HG03558 (cell line): ENCODE data around the gene HLX.

Experiments
- ATAC-seq: cut with Tn5 transposase; IDR thresholded peaks from one replicate; pipeline ENCODE4 v1.9.1; 2021; ENCODE audit warnings: moderate number of reproducible peaks; ENCODE audit not compliant: unreplicated experiment; ENCODE audit errors: extremely low read depth

Gene HLX

GRCh38 chr1:220880726-220881506, 1.7 kb downstream of the HLX start:
- no peak for ATAC-seq

- ATAC-seq = no peak
These were observed 3.0 kb downstream of the HLX start for GRCh38 chr1:220882061-220882891.

- ATAC-seq = no peak
These were observed 5.1 kb downstream of the HLX start for GRCh38 chr1:220884109-220884980.

- ATAC-seq = no peak
These were observed 6.0 kb downstream of the HLX start for GRCh38 chr1:220884981-220885918.

- no peak for ATAC-seq
These were observed 6.7 kb downstream of the HLX start for GRCh38 chr1:220885971-220886370.

- no peak for ATAC-seq
These were observed 7.4 kb downstream of the HLX start for GRCh38 chr1:220886470-220887201.

- ATAC-seq = no peak
These were observed 7.9 kb downstream of the HLX start for GRCh38 chr1:220887202-220887519.

- ATAC-seq = no peak
These were observed 8.5 kb downstream of the HLX start for GRCh38 chr1:220887520-220888416.

- no peak for ATAC-seq
These were observed 9.3 kb downstream of the HLX start for GRCh38 chr1:220888417-220888986.

GRCh38 chr1:220889333-220889732, 10.1 kb downstream of the HLX start:
- ATAC-seq = no peak

- no peak for ATAC-seq
These were observed 10.6 kb downstream of the HLX start for GRCh38 chr1:220889848-220890287.

GRCh38 chr1:220890602-220891001, 11.4 kb downstream of the HLX start:
- no peak for ATAC-seq

- no peak for ATAC-seq
These were observed 12.2 kb downstream of the HLX start for GRCh38 chr1:220891224-220892085.

GRCh38 chr1:220892086-220892376, 12.8 kb downstream of the HLX start:
- no peak for ATAC-seq

GRCh38 chr1:220892997-220893700, 13.9 kb downstream of the HLX start:
- ATAC-seq = no peak

GRCh38 chr1:220893701-220894024, 14.4 kb downstream of the HLX start:
- ATAC-seq = no peak
